Activated CD4-positive, alpha-beta T cell treated with anti-CD3 and anti-CD28 coated beads, Interleukin-2, amount 50 U/mL, for 1 hour (primary cell): ENCODE results near the gene GABBR2.
"Not testable (repeated sequence)": the region's sequence is repeated elsewhere in the genome, so short reads cannot be mapped to it uniquely, and the experiment has no call there.

Experiments used
- DNase-seq: peaks from one replicate; pipeline ENCODE4 v3.0.0-alpha.2; 2020

The GABBR2 gene

GRCh38 chr9:98684816-98685215 lies 23.9 kb downstream of the GABBR2 start:
- not testable (repeated sequence) for DNase-seq

GRCh38 chr9:98678244-98678842 lies 30.4 kb downstream of the GABBR2 start:
- DNase-seq = no peak

DNA sequence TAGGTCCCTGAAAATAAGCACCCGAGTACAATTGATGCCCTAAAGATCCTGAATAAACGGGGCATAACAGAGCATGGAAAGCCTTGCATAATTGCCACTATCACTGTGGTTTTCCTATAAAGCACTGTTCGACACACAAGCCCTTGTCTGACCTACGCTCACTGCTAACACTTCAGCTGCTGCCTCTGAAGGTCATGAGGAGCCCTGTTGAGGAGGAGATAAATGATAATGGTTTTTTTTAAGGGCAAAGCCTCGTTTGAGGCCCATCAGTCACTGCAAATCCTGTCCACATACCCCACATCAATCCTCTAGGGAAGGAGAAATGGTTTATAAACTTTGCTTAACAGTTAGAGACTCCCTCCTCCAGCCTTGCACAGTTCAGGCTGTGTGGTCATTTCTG lies 35.1 kb downstream of the GABBR2 start:
- DNase-seq = no peak

DNA sequence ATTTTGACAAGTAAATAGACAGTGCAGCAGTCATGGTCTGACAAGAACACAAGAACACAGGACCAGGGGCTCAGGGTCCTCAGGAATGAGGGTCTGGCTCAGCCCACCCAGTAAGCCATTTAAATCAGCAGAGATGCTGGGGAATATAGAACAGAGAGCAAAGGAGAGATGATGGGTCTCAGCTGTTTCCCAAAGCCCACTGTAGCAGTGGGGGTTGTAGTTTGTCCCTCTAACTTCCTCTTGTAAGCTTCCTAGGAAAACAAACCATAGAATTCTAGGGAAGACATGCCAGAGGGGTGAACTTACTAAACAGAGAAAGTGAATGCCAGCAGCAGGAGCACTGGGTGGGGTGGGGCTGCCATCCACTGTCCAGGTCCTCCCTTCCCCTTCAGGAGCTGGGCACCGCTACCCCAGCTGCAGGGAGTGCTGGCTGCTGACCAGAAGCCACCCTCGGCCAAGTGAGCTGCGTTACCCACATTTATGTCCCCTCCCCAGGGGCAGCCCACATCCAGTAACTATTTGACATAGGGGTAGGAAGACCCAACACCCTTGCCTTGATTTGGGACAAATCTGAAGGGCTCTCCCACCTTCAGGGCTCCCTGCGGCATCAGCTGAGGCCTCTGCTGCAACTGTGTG lies 41.6 kb downstream of the GABBR2 start:
- DNase-seq = no peak

DNA sequence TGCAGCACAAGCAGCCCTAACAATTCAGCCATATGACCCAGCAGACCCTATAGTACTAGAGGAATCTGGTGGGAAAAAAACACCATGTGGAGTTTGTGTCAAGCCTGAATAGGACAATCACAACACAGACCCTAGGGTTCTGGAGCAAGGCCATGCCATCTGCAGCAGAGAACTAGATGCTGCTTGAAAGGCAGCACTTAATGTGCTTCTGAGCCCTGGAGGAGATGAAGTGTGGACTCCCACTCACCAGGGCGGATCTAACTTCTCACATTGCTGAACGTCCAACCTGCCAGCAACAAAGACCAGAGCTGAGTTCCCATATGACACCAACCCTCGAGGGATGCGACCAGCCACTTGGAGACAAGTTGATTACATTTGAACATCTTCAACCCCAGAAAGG lies 43.2 kb downstream of the GABBR2 start:
- no peak for DNase-seq

DNA sequence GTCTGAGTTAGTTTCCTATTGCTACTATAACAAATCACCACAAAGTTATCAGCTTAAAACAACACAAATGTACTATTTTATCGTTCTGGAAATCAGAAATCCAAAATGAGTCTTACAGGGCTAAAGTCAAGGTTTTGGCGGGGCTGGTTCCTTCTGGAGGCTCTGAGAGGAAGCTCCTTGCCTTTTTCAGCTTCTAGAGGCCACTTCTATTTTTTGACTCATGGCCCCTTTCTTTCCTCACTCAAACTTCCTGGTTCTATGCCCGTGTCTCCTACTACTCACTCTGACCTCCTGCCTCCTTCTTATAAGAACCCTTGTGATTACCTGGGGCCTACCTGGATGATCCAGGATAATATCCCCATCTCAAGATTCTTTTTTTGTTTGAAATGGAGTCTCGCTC lies 48.2 kb downstream of the GABBR2 start:
- DNase-seq = no peak

- no peak for DNase-seq
Observed at GRCh38 chr9:98658951-98659351, 49.8 kb downstream of the GABBR2 start.

DNA sequence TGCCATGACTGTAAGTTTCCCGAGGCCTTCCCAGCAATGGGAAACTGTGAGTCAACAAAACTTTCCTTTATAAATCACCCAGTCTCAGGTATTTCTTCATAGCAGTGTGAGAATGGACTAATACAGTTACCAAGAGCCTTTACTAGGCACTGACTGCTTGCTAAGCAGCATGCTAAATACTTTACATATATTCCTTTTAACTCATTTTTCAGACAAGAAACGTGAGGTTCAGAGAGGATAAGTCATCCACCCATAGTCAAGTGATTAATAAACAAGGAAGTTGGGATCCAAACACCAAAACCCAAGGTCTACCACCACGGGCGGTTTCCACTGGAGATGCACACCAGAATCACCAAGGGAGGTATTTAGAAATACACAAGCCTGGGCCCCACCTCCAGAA lies 50.8 kb downstream of the GABBR2 start:
- no peak for DNase-seq

DNA sequence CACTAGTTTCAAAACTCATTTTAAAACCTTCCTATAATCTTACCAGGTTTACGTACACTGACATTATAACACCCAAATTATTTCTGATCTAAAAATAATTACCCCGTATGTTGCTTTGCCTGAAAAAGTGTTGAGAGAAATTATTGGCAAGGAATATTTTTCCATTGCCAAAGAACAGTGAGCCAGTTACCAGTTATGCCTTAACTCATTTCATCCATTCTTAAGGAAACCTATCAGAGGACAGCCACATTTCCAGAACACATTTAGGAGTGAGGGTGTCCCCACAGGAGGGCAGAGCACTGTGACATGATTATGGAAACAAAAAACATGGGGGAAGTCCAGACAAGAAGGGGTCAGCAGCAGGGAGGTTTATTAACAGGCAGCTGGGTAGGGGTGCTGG lies 52.2 kb downstream of the GABBR2 start:
- DNase-seq = no peak

- not testable (repeated sequence) for DNase-seq
Observed at GRCh38 chr9:98655428-98655827, 53.3 kb downstream of the GABBR2 start.

- DNase-seq = no peak
Observed at GRCh38 chr9:98654247-98654646, 54.5 kb downstream of the GABBR2 start.

DNA sequence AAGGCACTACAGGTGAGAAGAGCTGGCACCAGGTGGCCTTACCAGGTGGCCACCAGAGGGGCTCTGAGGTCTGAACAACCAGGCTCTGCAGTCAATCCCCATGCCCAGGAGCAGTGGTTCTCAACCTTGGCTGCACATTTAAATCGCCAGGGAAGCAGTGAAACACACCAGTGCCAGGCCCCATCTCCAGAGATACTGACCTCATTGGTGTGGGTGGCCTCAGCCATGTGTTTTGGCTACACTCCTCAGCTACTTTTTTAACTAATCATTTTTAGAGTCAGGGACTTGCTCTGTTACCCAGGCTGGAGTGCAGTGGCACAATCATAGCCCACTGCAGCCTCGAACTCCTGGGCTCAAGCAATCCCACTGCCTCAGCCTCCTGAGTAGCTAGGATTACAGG lies 56.0 kb downstream of the GABBR2 start:
- no peak for DNase-seq

DNA sequence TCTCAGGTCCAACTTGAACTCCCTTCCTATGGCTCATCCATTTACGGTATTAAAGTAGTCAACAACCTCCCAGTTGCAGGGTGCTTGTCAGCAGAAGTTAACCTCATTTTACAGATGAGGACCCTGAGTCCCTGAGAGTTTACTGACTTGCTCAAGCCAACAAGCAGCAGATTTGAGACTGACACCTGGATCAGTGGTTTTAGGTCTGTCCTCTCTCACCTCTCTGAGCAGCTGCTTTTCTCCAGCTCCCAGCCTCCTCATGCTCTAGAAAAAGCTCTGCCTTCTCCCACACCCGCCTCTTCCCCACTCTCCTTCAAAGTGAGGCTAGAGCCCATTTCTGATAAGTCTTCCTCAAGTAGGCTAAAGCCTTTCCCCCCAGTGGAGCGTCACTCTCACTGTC lies 56.4 kb downstream of the GABBR2 start:
- no peak for DNase-seq

DNA sequence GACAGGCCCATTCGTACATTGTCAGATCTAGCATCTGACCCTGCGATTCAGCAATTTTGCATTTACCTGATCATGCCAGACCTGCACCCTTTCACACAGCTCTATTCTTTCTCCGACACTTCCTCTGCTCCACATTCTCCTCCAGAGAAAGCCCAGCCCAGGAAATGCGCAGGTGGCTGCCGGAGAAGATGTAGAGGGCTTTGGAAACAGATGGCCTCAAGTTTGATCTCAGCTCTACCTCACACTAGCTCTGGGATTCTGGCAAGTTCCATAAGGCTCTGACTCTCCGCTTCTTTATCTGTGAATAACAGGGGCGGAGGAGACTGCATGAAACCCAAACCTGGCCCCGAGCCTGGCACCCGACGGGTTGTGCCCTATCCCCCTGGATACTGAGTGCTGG lies 61.5 kb downstream of the GABBR2 start:
- no peak for DNase-seq

- no peak for DNase-seq
Observed at GRCh38 chr9:98644011-98644410, 64.7 kb downstream of the GABBR2 start.

- no peak for DNase-seq
Observed at GRCh38 chr9:98642661-98643312, 65.9 kb downstream of the GABBR2 start.

- DNase-seq = no peak
Observed at GRCh38 chr9:98641695-98642094, 67.0 kb downstream of the GABBR2 start.

DNA sequence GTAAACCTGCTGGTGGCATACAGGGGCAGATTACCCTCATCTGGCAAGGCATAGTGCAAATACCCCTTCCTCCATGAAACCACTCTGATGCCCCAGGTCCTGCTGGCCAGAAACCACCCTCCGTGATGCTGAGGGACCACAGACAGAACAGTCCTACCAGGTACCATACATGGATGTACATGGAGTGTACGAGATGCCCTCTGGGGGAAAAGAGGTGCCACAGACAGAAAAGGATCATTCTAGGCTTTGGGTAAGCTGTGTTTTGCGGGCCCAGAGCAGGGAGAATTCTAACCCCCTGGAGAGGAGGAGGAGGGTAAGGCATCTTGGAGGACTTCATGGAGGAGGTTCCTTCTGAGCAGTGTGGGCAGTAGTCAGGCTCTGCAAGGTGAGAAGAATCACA lies 68.3 kb downstream of the GABBR2 start:
- DNase-seq = no peak

DNA sequence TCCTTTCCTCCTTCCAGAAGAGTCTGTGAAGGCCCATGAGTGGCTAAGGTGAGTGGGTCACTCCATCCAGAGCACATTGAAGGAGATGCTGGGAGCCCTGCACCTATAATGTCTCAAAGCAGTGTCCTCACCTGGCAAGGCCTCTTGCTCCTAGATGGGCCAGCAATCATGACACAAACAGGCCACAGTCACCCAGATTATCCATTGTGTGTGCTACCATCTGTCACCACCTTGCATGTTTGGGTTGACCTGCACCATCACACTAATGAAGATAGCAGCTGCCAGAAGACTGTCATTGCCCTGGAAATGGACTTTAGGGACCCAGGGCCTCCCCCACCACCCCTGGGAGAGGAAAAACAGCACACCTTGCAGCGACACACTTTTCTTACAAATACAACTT lies 69.6 kb downstream of the GABBR2 start:
- DNase-seq = no peak

DNA sequence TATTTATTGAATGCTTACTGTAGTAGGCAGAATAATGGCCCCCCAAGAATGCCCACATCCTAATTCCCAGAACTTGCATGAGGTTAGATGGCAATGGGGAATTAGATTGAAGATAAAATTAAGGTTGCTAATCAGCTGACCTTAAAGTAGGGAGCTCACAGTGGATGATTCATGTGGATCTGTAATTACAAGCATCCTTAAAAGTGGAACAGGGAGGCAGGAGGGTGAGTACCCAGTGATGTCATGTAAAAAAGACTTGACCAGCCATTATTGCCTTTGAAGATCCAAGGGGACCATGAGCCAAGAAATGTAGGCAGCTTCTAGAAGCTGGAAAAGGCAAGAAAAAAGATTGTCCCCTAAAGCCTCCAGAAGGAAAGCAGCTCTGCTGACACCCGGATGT lies 71.4 kb downstream of the GABBR2 start:
- DNase-seq = no peak

DNA sequence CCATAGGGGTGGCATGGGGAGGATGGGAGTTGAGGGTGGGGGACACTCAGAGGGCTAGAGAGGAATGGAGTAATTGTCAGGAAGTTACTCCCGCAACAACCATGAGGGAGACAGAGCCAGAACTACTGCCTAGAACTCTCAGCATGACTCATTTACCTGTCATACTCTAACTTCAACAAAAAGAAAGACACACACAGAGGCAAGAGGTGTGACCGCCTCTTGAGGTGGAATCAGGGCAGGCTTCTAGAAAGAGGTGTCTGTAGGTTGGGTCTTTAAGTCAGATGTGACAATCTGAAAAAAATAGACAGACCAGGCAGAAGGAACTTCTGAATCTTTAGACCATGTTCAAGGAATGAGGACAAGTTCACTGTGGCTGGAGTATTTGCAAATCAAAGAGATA lies 73.4 kb downstream of the GABBR2 start:
- no peak for DNase-seq

- DNase-seq = no peak
Observed at GRCh38 chr9:98634685-98635336, 73.9 kb downstream of the GABBR2 start.

DNA sequence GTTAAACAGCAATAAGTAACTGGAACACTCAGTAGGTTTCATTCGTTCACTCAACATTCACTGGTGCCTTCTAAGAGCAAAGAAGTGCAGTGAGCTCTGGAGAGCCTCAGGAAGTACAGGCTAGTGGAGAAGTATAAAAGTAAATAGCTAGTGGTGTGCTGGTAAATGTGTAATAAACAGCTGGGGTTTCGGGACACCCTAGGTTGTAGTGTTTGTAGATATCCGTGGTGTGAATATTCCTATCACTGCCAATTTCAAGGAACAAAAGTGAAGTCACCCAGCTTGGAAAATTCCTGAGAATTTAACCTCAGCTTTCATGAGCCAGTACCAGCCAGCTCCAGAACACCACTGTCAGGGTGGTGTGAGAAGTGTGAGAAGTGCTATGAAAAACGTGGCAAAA lies 75.9 kb downstream of the GABBR2 start:
- no peak for DNase-seq

- DNase-seq = no peak
Observed at GRCh38 chr9:98627296-98627695, 81.4 kb downstream of the GABBR2 start.
